Bronchial epithelial cell (primary cell): ENCODE measurements around the gene METTL24. TPM values are rescaled to one million over a fixed set of nuclear protein-coding genes. Genes with fewer than 3 reads are reported as not detected.

Experiments
- DNase-seq: peaks from one replicate; pipeline ENCODE4 v3.0.0-alpha.2; 2010; ENCODE audit warnings: low read depth
- FAIRE-seq: peaks from 2 replicates; lab custom pipeline; 2011; peaks lifted over from hg19 to GRCh38; lab: Jason Lieb, UNC
- H3K27me3 ChIP-seq: 2 replicates; pipeline ENCODE4 v1.5.1; 2011; ENCODE audit warnings: low read length; ENCODE audit not compliant: control insufficient read depth, insufficient read depth
- H3K36me3 ChIP-seq: 2 replicates; pipeline ENCODE4 v1.5.1; 2011; ENCODE audit warnings: low read length; ENCODE audit not compliant: control insufficient read depth, insufficient read depth
- H3K4me3 ChIP-seq: 2 replicates; pipeline ENCODE4 v1.5.1; 2011; ENCODE audit warnings: mild to moderate bottlenecking, low read depth, low read length, control low read depth
- CTCF ChIP-seq: IDR thresholded peaks from 2 replicates; pipeline ENCODE4 v1.5.1; 2011; ENCODE audit warnings: mild to moderate bottlenecking, moderate library complexity, low read length, control low read depth, inconsistent platforms; ENCODE audit not compliant: insufficient read depth, severe bottlenecking
- total RNA-seq: library from RNA; depleted of rRNA; stranded (reverse); fragments of >200 nt; gene quantifications from 2 replicates; pipeline ENCODE4 v1.2.1, GENCODE V29; 2014

Gene METTL24
- total RNA-seq, 1 donor from 2014 or later: not detected

DNA sequence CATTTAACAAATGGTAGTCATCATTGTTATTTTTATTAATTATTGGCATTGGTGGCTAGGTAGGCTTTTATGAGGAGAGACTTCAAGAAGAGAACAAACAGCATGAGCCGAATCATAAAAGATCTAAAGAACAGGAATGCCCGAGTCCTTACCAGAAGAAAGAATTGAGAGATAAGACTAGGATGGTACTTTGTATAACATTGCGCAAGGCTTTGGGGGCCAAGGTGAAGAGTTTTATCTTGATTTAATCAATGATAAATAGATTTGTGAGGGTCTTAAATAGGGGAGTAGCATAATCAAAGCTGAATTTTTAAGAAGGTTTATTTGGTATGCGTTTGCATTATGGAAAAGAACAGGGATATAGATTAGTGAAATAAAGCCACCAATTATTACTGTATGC, 162.5 kb downstream of the METTL24 start:
- no peaks in the 10 kb centered on the region for H3K36me3 ChIP-seq
- H3K4me3 ChIP-seq: no peak overlapping the region
- TF ChIP-seq CTCF: no peak
- no peaks in the 10 kb centered on the region for H3K27me3 ChIP-seq
- FAIRE-seq (no peak), DNase-seq (no peak)

Other genes with a start within 250 kb of the METTL24 start
- gene WASF1, start 178.7 kb downstream of the METTL24 start, total RNA-seq: 5.4 and 7.1 TPM in 2 replicates
- gene CDC40, start 177.9 kb downstream of the METTL24 start, total RNA-seq: 10.5 and 11.1 TPM in 2 replicates
- gene DDO, start 57.2 kb upstream of the METTL24 start, total RNA-seq: not detected in 2 replicates
- gene SLC22A16, start 118.3 kb upstream of the METTL24 start, total RNA-seq: not detected in 2 replicates